ENCODE measurements around the gene ADGRF3. TPM values are rescaled to one million over a fixed set of nuclear protein-coding genes. Genes with fewer than 3 reads are reported as not detected.

ADGRF3 gene
- total RNA-seq, 1 experiment from 2014 or later = 0.09 TPM

GRCh38 chr2:26273501-26273900, 73.1 kb downstream of the ADGRF3 start:
- Histone ChIP-seq H3T11ph (ENCODE audit: low read length) (no peak overlapping the region), H4K8ac (replicated peaks; ENCODE audit: insufficient read length, low read depth, low read length) (no peak overlapping the region), H3K79me2 (ENCODE audit: insufficient read depth, low read length) (no peaks in the 10 kb centered on the region), H2BK20ac (ENCODE audit: low read depth, low read length, poor library complexity, severe bottlenecking) (no peak overlapping the region), H2BK5ac (ENCODE audit: insufficient read length, low read length) (no peak overlapping the region), H3K4me2 (ENCODE audit: insufficient read depth, insufficient read length, low read length) (no peak overlapping the region), H2BK12ac (ENCODE audit: insufficient read length, low read depth, low read length) (no peak overlapping the region), H4K20me1 (ENCODE audit: control insufficient read depth, insufficient read depth, insufficient read length) (no peaks in the 10 kb centered on the region), H3K23ac (ENCODE audit: insufficient read length, low read depth, low read length) (no peak overlapping the region), H3K56ac (ENCODE audit: insufficient read length, low read depth, low read length) (no peak overlapping the region), H4K5ac (ENCODE audit: insufficient read length, low read depth, low read length) (no peak overlapping the region), H3K4ac (ENCODE audit: low read depth, low read length) (no peak overlapping the region), H2BK120ac (ENCODE audit: low read depth, low read length, poor library complexity, severe bottlenecking) (no peak overlapping the region), H2BK15ac (ENCODE audit: low read depth, low read length) (no peak overlapping the region), H2AFZ (ENCODE audit: low read length) (no peak overlapping the region), H3K4me1 (ENCODE audit: insufficient read depth, low read length) (no peaks in the 10 kb centered on the region), H3K79me1 (ENCODE audit: insufficient read depth, low read depth, low read length, poor library complexity, severe bottlenecking) (no peaks in the 10 kb centered on the region), H3K27me3 (ENCODE audit: insufficient read depth, low read length) (no peaks in the 10 kb centered on the region), H3K23me2 (ENCODE audit: insufficient read length, low read depth, low read length, poor library complexity, severe bottlenecking) (no peaks in the 10 kb centered on the region), H3K14ac (ENCODE audit: insufficient read depth, low read length) (no peak overlapping the region), H3K27ac (ENCODE audit: insufficient read length, low read depth, low read length) (no peak overlapping the region), H3K18ac (ENCODE audit: insufficient read length, low read depth, low read length) (no peak overlapping the region), H3K9me3 (ENCODE audit: control insufficient read depth, low read depth, low read length) (no peaks in the 10 kb centered on the region), H3K9ac (ENCODE audit: extremely low read depth, insufficient read length, low read length) (no peak overlapping the region), H4K91ac (ENCODE audit: insufficient read length, low read depth, low read length) (no peak overlapping the region), H2AK5ac (ENCODE audit: insufficient read length, low read length) (no peak overlapping the region)
- no peak for DNase-seq
- Mint-ChIP-seq H3K4me3 (no peak overlapping the region), H3K27ac (peak overlapping the region in 1 of 3 experiments; percentile 14; a peak in 1 of 7 replicates), H3K9me3 (no peaks in the 10 kb centered on the region), H3K27me3 (ENCODE audit: low read depth) (no peaks in the 10 kb centered on the region), H3K36me3 (ENCODE audit: insufficient read depth in 1 of 3, low read depth in 3 of 3) (peaks cover 2 to 8% (median 3%) of the 10 kb centered on the region in 3 experiments; a peak in 5 of 7 replicates), H3K4me1 (no peaks in the 10 kb centered on the region)
- WGBS (ENCODE audit: extremely low coverage, insufficient read length, low lambda C conversion rate) = no CpG with 5 or more reads among the region's 2 CpGs
- TF ChIP-seq CTCF (conservative IDR thresholded peaks at IDR 0.05) = no peak

All from H9 (cell line).